Pons (tissue), 1 donor: ENCODE data around the gene CYRIA.

Experiments used
- DNase-seq: peaks from one replicate; pipeline ENCODE4 v3.0.0-alpha.2; 2016; ENCODE audit warnings: low spot score

CYRIA gene

GRCh38 chr2:16629770-16630169 lies 35.9 kb downstream of the CYRIA start:
- DNase-seq = no peak

GRCh38 chr2:16629044-16629443 lies 36.6 kb downstream of the CYRIA start:
- no peak for DNase-seq

- DNase-seq = no peak
Observed at GRCh38 chr2:16628314-16628713, 37.3 kb downstream of the CYRIA start.

- DNase-seq = no peak
Observed at GRCh38 chr2:16626997-16627605, 38.5 kb downstream of the CYRIA start.

- no peak for DNase-seq
Observed at GRCh38 chr2:16626497-16626896, 39.1 kb downstream of the CYRIA start.

- DNase-seq = no peak
Observed at GRCh38 chr2:16625759-16626158, 39.9 kb downstream of the CYRIA start.

GRCh38 chr2:16625201-16625729 lies 40.4 kb downstream of the CYRIA start:
- DNase-seq = peak; percentile 82

- DNase-seq = no peak
Observed at GRCh38 chr2:16624436-16624780, 41.2 kb downstream of the CYRIA start.

- no peak for DNase-seq
Observed at GRCh38 chr2:16623564-16624435, 41.8 kb downstream of the CYRIA start.

- no peak for DNase-seq
Observed at GRCh38 chr2:16623031-16623430, 42.6 kb downstream of the CYRIA start.

- DNase-seq = peak; percentile 55
Observed at GRCh38 chr2:16622399-16622968, 43.1 kb downstream of the CYRIA start.

- DNase-seq = no peak
Observed at GRCh38 chr2:16621316-16621715, 44.3 kb downstream of the CYRIA start.

GRCh38 chr2:16620590-16620989 lies 45.0 kb downstream of the CYRIA start:
- no peak for DNase-seq

GRCh38 chr2:16619576-16620245 lies 45.9 kb downstream of the CYRIA start:
- DNase-seq = no peak

- peak; percentile 67 for DNase-seq
Observed at GRCh38 chr2:16617282-16618266, 48.1 kb downstream of the CYRIA start.
